UCSD-AML1 (cell line): ENCODE measurements around the gene TCAIM.

Source experiments
- DNase-seq: peaks from one replicate; lab custom pipeline; 2025; ENCODE audit not compliant: unreplicated experiment; lab: John Stamatoyannopoulos, UW

The TCAIM gene

GRCh38 chr3:44338010-44338827 is at the start of gene TCAIM:
Gene TCAIM, plus strand, starts transcription at chr3:44338766. Its CDS starts 16,017 bp downstream, at chr3:44354783.
- DNase-seq: peak; percentile 98

GRCh38 chr3:44289882-44290462 is 48.6 kb upstream of the TCAIM start:
- DNase-seq: no peak

GRCh38 chr3:44292276-44292675 is 46.3 kb upstream of the TCAIM start:
- DNase-seq: no peak

- DNase-seq: no peak
Observed at GRCh38 chr3:44292947-44293346, 45.6 kb upstream of the TCAIM start.

- DNase-seq: no peak
Observed at GRCh38 chr3:44297255-44297654, 41.3 kb upstream of the TCAIM start.

- DNase-seq: no peak
Observed at GRCh38 chr3:44301746-44302145, 36.8 kb upstream of the TCAIM start.

- no peak for DNase-seq
Observed at GRCh38 chr3:44309500-44309899, 29.1 kb upstream of the TCAIM start.

- peak; percentile 84 for DNase-seq
Observed at GRCh38 chr3:44318891-44319311, 19.7 kb upstream of the TCAIM start.

GRCh38 chr3:44321335-44321734 is 17.2 kb upstream of the TCAIM start:
- no peak for DNase-seq

- peak; percentile 37 for DNase-seq
Observed at GRCh38 chr3:44323341-44323955, 15.1 kb upstream of the TCAIM start.

GRCh38 chr3:44324584-44324983 is 14.0 kb upstream of the TCAIM start:
- no peak for DNase-seq

- no peak for DNase-seq
Observed at GRCh38 chr3:44326019-44326418, 12.5 kb upstream of the TCAIM start.

- no peak for DNase-seq
Observed at GRCh38 chr3:44326515-44326914, 12.1 kb upstream of the TCAIM start.

- DNase-seq: no peak
Observed at GRCh38 chr3:44329946-44330345, 8.6 kb upstream of the TCAIM start.

- peak; percentile 13 for DNase-seq
Observed at GRCh38 chr3:44330444-44330843, 8.1 kb upstream of the TCAIM start.

- no peak for DNase-seq
Observed at GRCh38 chr3:44334326-44334725, 4.2 kb upstream of the TCAIM start.

- no peak for DNase-seq
Observed at GRCh38 chr3:44337248-44337785, 1.2 kb upstream of the TCAIM start.

GRCh38 chr3:44338828-44339127 is 212 bp downstream of the TCAIM start:
- no peak for DNase-seq

GRCh38 chr3:44339181-44340057 is 853 bp downstream of the TCAIM start:
- DNase-seq: no peak

GRCh38 chr3:44340058-44340395 is 1.5 kb downstream of the TCAIM start:
- no peak for DNase-seq

GRCh38 chr3:44342176-44342790 is 3.7 kb downstream of the TCAIM start:
- no peak for DNase-seq
